Panc1 (cell line): ENCODE measurements around the gene CASR.

Experiments used
- CTCF ChIP-seq: fragments of 450-650 bp; IDR thresholded peaks from 2 replicates; pipeline ENCODE4 v1.5.1; 2017; ENCODE audit warnings: mild to moderate bottlenecking
- POLR2AphosphoS5 ChIP-seq: IDR thresholded peaks from 2 replicates; pipeline ENCODE4 v1.6.1; 2012; ENCODE audit warnings: mild to moderate bottlenecking, low read depth, low read length, moderate library complexity
- REST ChIP-seq, 2 experiments: IDR thresholded peaks; 2 replicates each; pipeline ENCODE4 v1.6.1; 2011 to 2012; ENCODE audit warnings: low read depth in 2 of 2, control low read depth in 1 of 2, low read length in 1 of 2, mild to moderate bottlenecking in 1 of 2, moderate library complexity in 1 of 2; ENCODE audit not compliant: insufficient read depth in 1 of 2
- SIN3A ChIP-seq: IDR thresholded peaks from 2 replicates; pipeline ENCODE4 v1.6.1; 2012; ENCODE audit warnings: low read depth, mild to moderate bottlenecking, low read length, moderate library complexity, borderline replicate concordance; ENCODE audit not compliant: insufficient read depth
- TCF7L2 ChIP-seq: IDR thresholded peaks from 2 replicates; pipeline ENCODE4 v1.6.1; 2011; ENCODE audit warnings: mild to moderate bottlenecking, low read depth, low read length, inconsistent platforms

- TF ChIP-seq REST (IDR thresholded peaks at IDR 0.05; ENCODE audit: insufficient read depth in 1 of 2, low read depth in 2 of 2, low read length in 1 of 2) = no peak
- no peak for TF ChIP-seq CTCF
- TF ChIP-seq POLR2AphosphoS5 = no peak
- TF ChIP-seq TCF7L2 = no peak
- TF ChIP-seq SIN3A = no peak
These were observed 32.3 kb downstream of the CASR start for GRCh38 chr3:122215592-122216298.
